Measurements from ENCODE around the gene NTM. TPM values are rescaled to one million over a fixed set of nuclear protein-coding genes. Genes with fewer than 3 reads are reported as not detected.

Gene NTM
- total RNA-seq, 1 donor from 2014 or later = not detected

GRCh38 chr11:131814108-131814507, 443.7 kb downstream of the NTM start:
- Mint-ChIP-seq H3K4me3 (no peak overlapping the region), H3K36me3 (ENCODE audit: low read depth) (no peaks in the 10 kb centered on the region), H3K27me3 (no peaks in the 10 kb centered on the region), H3K4me1 (no peaks in the 10 kb centered on the region), H3K27ac (no peak overlapping the region), H3K9me3 (no peaks in the 10 kb centered on the region)
- no peak for TF ChIP-seq CTCF (IDR thresholded peaks at IDR 0.05)
- ATAC-seq (ENCODE audit: low read depth) (no peak), DNase-seq (no peak)
- POLR2A ChIA-PET = no interaction called here
- CTCF ChIA-PET = no interaction called here
- intact Hi-C loops (cut with micrococcal nuclease) = no loop called here

GRCh38 chr11:131815590-131815989, 445.2 kb downstream of the NTM start:
- ATAC-seq (ENCODE audit: low read depth) (no peak), DNase-seq (no peak)
- H3K4me1 Mint-ChIP-seq = no peaks in the 10 kb centered on the region
- CTCF ChIA-PET = no interaction called here
- no peaks in the 10 kb centered on the region for H3K9me3 Mint-ChIP-seq
- H3K27ac Mint-ChIP-seq = no peak overlapping the region
- H3K4me3 Mint-ChIP-seq = no peak overlapping the region
- no peaks in the 10 kb centered on the region for H3K36me3 Mint-ChIP-seq (ENCODE audit: low read depth)
- POLR2A ChIA-PET = no interaction called here
- no peaks in the 10 kb centered on the region for H3K27me3 Mint-ChIP-seq
- intact Hi-C loops (cut with micrococcal nuclease) = no loop called here
- no peak for TF ChIP-seq CTCF (IDR thresholded peaks at IDR 0.05)

- POLR2A ChIA-PET = no interaction called here
- DNase-seq = no peak
- no peaks in the 10 kb centered on the region for H3K9me3 Mint-ChIP-seq
- no peaks in the 10 kb centered on the region for H3K4me1 Mint-ChIP-seq
- no peak for TF ChIP-seq CTCF (IDR thresholded peaks at IDR 0.05)
- intact Hi-C loops (cut with micrococcal nuclease) = no loop called here
- no peaks in the 10 kb centered on the region for H3K36me3 Mint-ChIP-seq (ENCODE audit: low read depth)
- no peak for ATAC-seq (ENCODE audit: low read depth)
- CTCF ChIA-PET = no interaction called here
- H3K4me3 Mint-ChIP-seq = no peak overlapping the region
- no peaks in the 10 kb centered on the region for H3K27me3 Mint-ChIP-seq
- H3K27ac Mint-ChIP-seq = no peak overlapping the region
Measured at GRCh38 chr11:131816051-131816450, 445.6 kb downstream of the NTM start.

- CTCF ChIA-PET = no interaction called here
- Mint-ChIP-seq H3K4me3 (no peak overlapping the region), H3K4me1 (no peaks in the 10 kb centered on the region), H3K27me3 (no peaks in the 10 kb centered on the region), H3K9me3 (no peaks in the 10 kb centered on the region), H3K36me3 (ENCODE audit: low read depth) (no peaks in the 10 kb centered on the region), H3K27ac (no peak overlapping the region)
- ATAC-seq (ENCODE audit: low read depth) = no peak
- no peak for DNase-seq
- intact Hi-C loops (cut with micrococcal nuclease) = no loop called here
- POLR2A ChIA-PET = no interaction called here
- no peak for TF ChIP-seq CTCF (IDR thresholded peaks at IDR 0.05)
Measured at GRCh38 chr11:131817687-131818188, 447.3 kb downstream of the NTM start.

GRCh38 chr11:131819865-131820264, 449.4 kb downstream of the NTM start:
- DNase-seq (no peak), ATAC-seq (ENCODE audit: low read depth) (no peak)
- Mint-ChIP-seq H3K36me3 (ENCODE audit: low read depth) (no peaks in the 10 kb centered on the region), H3K9me3 (no peaks in the 10 kb centered on the region), H3K4me1 (no peaks in the 10 kb centered on the region), H3K27ac (no peak overlapping the region), H3K27me3 (no peaks in the 10 kb centered on the region), H3K4me3 (no peak overlapping the region)
- ChIA-PET CTCF (no interaction called here), POLR2A (no interaction called here)
- TF ChIP-seq CTCF (IDR thresholded peaks at IDR 0.05) = no peak
- intact Hi-C loops (cut with micrococcal nuclease) = no loop called here
